ENCODE results near the gene PRKRA.
"Not testable (repeated sequence)": the region's sequence is repeated elsewhere in the genome, so short reads cannot be mapped to it uniquely, and the experiment has no call there.

PRKRA gene

DNA sequence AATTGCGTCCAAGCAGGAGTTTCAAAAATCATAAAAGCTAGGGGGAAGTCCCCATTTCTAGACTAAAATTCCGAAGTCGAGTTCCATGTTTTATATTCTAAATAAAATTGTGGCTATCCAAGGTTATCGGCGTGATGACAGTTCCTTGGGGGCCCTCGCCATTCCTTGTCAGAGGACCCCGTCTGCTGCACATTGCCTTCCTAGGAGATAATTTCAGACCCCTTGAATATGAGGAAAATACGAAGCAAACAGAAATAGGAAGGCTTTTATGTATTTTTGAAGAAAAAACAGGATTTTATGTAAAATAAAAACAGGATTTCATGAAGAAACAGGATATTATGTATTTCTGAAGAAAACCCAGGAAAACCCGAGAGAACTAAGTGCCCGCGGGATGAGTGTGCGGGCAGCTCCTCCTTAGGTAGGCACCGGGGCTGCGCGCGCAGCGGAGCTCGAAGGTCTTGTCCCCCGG, 28.8 kb upstream of the PRKRA start:
- Histone ChIP-seq H3K4me3 (ENCODE audit: low read depth in 1 of 2, low read length in 2 of 2) (peak overlapping the region; percentile 58 to 65), H3K27ac (ENCODE audit: low read depth, low read length) (peak overlapping the region; percentile 61), H3K36me3 (ENCODE audit: control insufficient read depth in 1 of 2, insufficient read depth in 2 of 2, low read length in 2 of 2) (no peaks in the 10 kb centered on the region), H3K4me1 (ENCODE audit: control insufficient read depth in 1 of 2, insufficient read depth in 2 of 2, low read length in 2 of 2) (peaks cover 38 to 39% of the 10 kb centered on the region in 2 donors), H3K9me3 (ENCODE audit: control insufficient read depth in 1 of 2, low read length in 2 of 2) (no peaks in the 10 kb centered on the region), H3K9ac (ENCODE audit: low read depth in 1 of 2, low read length in 2 of 2) (peak overlapping the region; percentile 59 to 67), H3K27me3 (ENCODE audit: control insufficient read depth in 1 of 2, insufficient read depth in 2 of 2, low read length in 2 of 2) (no peaks in the 10 kb centered on the region)

DNA sequence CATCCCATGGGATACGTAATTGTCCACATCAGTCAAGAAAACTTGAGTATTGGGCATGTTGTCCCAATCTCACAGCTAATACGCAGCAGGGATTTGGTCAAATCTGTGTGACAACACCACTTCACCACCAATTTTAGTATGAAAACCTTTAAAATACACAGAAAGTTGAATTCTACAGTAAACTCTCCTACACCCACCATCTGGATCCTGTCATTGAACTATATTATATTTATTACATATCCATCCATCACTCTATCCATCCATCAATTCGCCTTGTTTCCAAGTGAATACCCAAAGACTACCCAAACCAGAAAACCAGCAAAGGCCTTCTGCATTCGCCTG, 28.3 kb upstream of the PRKRA start:
- peaks cover 32 to 35% of the 10 kb centered on the region in 2 donors for H3K4me1 ChIP-seq (ENCODE audit: control insufficient read depth in 1 of 2, insufficient read depth in 2 of 2, low read length in 2 of 2)
- peak overlapping the region; percentile 92 to 94 for H3K9ac ChIP-seq (ENCODE audit: low read depth in 1 of 2, low read length in 2 of 2)
- no peak overlapping the region for H3K27ac ChIP-seq (ENCODE audit: low read depth, low read length)
- no peaks in the 10 kb centered on the region for H3K36me3 ChIP-seq (ENCODE audit: control insufficient read depth in 1 of 2, insufficient read depth in 2 of 2, low read length in 2 of 2)
- H3K9me3 ChIP-seq (ENCODE audit: control insufficient read depth in 1 of 2, low read length in 2 of 2) = no peaks in the 10 kb centered on the region
- H3K4me3 ChIP-seq (ENCODE audit: low read depth in 1 of 2, low read length in 2 of 2) = peak overlapping the region; percentile 84 to 89
- H3K27me3 ChIP-seq (ENCODE audit: control insufficient read depth in 1 of 2, insufficient read depth in 2 of 2, low read length in 2 of 2) = no peaks in the 10 kb centered on the region

GRCh38 chr2:178478439-178479274, 27.7 kb upstream of the PRKRA start, which contains the start of gene FKBP7:
TSS of gene FKBP7 (minus strand) at chr2:178478600. CDS start at chr2:178478499, 101 bp downstream.
- Histone ChIP-seq H3K4me3 (ENCODE audit: low read depth in 1 of 2, low read length in 2 of 2) (peak within 1 kb of the TSS; percentile 84 to 89), H3K9ac (ENCODE audit: low read depth in 1 of 2, low read length in 2 of 2) (peak within 1 kb of the TSS; percentile 92 to 94), H3K27me3 (ENCODE audit: control insufficient read depth in 1 of 2, insufficient read depth in 2 of 2, low read length in 2 of 2) (no peaks in the 10 kb centered on the region), H3K4me1 (ENCODE audit: control insufficient read depth in 1 of 2, insufficient read depth in 2 of 2, low read length in 2 of 2) (peaks cover 27 to 35% of the 10 kb centered on the region in 2 donors), H3K9me3 (ENCODE audit: control insufficient read depth in 1 of 2, low read length in 2 of 2) (no peaks in the 10 kb centered on the region), H3K36me3 (ENCODE audit: control insufficient read depth in 1 of 2, insufficient read depth in 2 of 2, low read length in 2 of 2) (no peaks in the 10 kb centered on the region), H3K27ac (ENCODE audit: low read depth, low read length) (peak within 1 kb of the TSS; percentile 94)

DNA sequence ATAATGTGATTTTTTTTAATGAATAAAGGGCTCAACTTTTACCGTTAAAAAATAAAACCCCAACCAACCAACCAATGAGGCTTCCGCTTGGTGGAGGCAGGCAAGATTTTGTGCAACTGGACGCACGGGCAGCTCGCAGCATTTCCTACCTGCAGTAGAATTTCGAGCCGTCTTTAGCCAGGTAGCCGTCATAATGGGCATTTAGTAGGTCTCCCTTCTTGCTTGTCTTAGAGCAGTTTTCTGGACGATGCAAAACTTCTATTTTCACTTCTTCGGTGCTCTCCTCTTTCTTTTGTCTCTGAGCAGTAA, 27.1 kb upstream of the PRKRA start:
- Histone ChIP-seq H3K4me3 (ENCODE audit: low read depth in 1 of 2, low read length in 2 of 2) (peak overlapping the region; percentile 84 to 89), H3K9ac (ENCODE audit: low read depth in 1 of 2, low read length in 2 of 2) (peak overlapping the region; percentile 92 to 94), H3K36me3 (ENCODE audit: control insufficient read depth in 1 of 2, insufficient read depth in 2 of 2, low read length in 2 of 2) (no peaks in the 10 kb centered on the region), H3K27ac (ENCODE audit: low read depth, low read length) (peak overlapping the region; percentile 94), H3K9me3 (ENCODE audit: control insufficient read depth in 1 of 2, low read length in 2 of 2) (no peaks in the 10 kb centered on the region), H3K4me1 (ENCODE audit: control insufficient read depth in 1 of 2, insufficient read depth in 2 of 2, low read length in 2 of 2) (peaks cover 25 to 35% of the 10 kb centered on the region in 2 donors), H3K27me3 (ENCODE audit: control insufficient read depth in 1 of 2, insufficient read depth in 2 of 2, low read length in 2 of 2) (no peaks in the 10 kb centered on the region)

DNA sequence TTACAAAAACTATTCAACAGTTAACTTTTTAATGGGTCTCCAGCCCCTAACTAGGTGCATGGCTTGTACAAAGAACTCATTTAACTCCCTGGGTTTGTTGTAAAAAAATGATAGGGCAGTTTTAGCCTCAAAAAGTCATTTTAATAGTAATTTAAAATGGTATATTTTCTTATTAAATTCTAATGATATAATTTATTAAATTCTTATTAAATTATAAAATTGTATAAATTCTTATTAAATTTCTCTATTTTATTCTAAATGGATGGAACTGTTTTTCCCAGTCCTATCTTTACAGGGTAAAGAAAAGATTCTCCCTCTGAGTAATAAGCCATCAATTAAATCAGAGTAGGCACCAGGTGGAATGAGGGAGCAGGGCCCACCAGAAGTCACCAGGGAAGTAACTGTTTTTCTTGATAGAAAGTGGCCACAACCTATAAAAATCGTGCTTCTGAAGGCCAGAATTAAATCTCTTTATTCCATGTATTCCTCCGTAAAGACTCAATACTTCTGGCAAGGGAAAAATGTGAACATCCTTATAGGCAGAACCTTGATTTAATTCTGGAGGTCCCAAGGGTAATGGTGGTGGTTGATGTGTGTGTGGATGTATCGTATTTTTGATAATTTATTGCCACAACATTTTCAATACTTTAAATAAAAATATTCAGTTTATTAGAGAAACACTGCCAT, 26.6 kb upstream of the PRKRA start:
- peak overlapping the region; percentile 92 to 94 for H3K9ac ChIP-seq (ENCODE audit: low read depth in 1 of 2, low read length in 2 of 2)
- H3K36me3 ChIP-seq (ENCODE audit: control insufficient read depth in 1 of 2, insufficient read depth in 2 of 2, low read length in 2 of 2) = no peaks in the 10 kb centered on the region
- no peaks in the 10 kb centered on the region for H3K9me3 ChIP-seq (ENCODE audit: control insufficient read depth in 1 of 2, low read length in 2 of 2)
- peak overlapping the region; percentile 84 to 89 for H3K4me3 ChIP-seq (ENCODE audit: low read depth in 1 of 2, low read length in 2 of 2)
- no peaks in the 10 kb centered on the region for H3K27me3 ChIP-seq (ENCODE audit: control insufficient read depth in 1 of 2, insufficient read depth in 2 of 2, low read length in 2 of 2)
- H3K4me1 ChIP-seq (ENCODE audit: control insufficient read depth in 1 of 2, insufficient read depth in 2 of 2, low read length in 2 of 2) = peaks cover 22 to 31% of the 10 kb centered on the region in 2 donors
- H3K27ac ChIP-seq (ENCODE audit: low read depth, low read length) = no peak overlapping the region

GRCh38 chr2:178476477-178476876, 25.5 kb upstream of the PRKRA start:
- H3K4me3 ChIP-seq (ENCODE audit: low read depth in 1 of 2, low read length in 2 of 2) = no peak overlapping the region
- H3K4me1 ChIP-seq (ENCODE audit: control insufficient read depth in 1 of 2, insufficient read depth in 2 of 2, low read length in 2 of 2) = peaks cover 11 to 21% of the 10 kb centered on the region in 2 donors
- no peak overlapping the region for H3K9ac ChIP-seq (ENCODE audit: low read depth in 1 of 2, low read length in 2 of 2)
- no peak overlapping the region for H3K27ac ChIP-seq (ENCODE audit: low read depth, low read length)
- H3K27me3 ChIP-seq (ENCODE audit: control insufficient read depth in 1 of 2, insufficient read depth in 2 of 2, low read length in 2 of 2) = no peaks in the 10 kb centered on the region
- no peaks in the 10 kb centered on the region for H3K9me3 ChIP-seq (ENCODE audit: control insufficient read depth in 1 of 2, low read length in 2 of 2)
- H3K36me3 ChIP-seq (ENCODE audit: control insufficient read depth in 1 of 2, insufficient read depth in 2 of 2, low read length in 2 of 2) = no peaks in the 10 kb centered on the region

GRCh38 chr2:178474560-178474959, 23.6 kb upstream of the PRKRA start:
- no peak overlapping the region for H3K4me3 ChIP-seq (ENCODE audit: low read depth in 1 of 2, low read length in 2 of 2)
- H3K9ac ChIP-seq (ENCODE audit: low read depth in 1 of 2, low read length in 2 of 2) = no peak overlapping the region
- no peaks in the 10 kb centered on the region for H3K36me3 ChIP-seq (ENCODE audit: control insufficient read depth in 1 of 2, insufficient read depth in 2 of 2, low read length in 2 of 2)
- H3K27me3 ChIP-seq (ENCODE audit: control insufficient read depth in 1 of 2, insufficient read depth in 2 of 2, low read length in 2 of 2) = no peaks in the 10 kb centered on the region
- H3K27ac ChIP-seq (ENCODE audit: low read depth, low read length) = no peak overlapping the region
- no peaks in the 10 kb centered on the region for H3K9me3 ChIP-seq (ENCODE audit: control insufficient read depth in 1 of 2, low read length in 2 of 2)
- H3K4me1 ChIP-seq (ENCODE audit: control insufficient read depth in 1 of 2, insufficient read depth in 2 of 2, low read length in 2 of 2) = peaks cover 5 to 11% of the 10 kb centered on the region in 2 donors

DNA sequence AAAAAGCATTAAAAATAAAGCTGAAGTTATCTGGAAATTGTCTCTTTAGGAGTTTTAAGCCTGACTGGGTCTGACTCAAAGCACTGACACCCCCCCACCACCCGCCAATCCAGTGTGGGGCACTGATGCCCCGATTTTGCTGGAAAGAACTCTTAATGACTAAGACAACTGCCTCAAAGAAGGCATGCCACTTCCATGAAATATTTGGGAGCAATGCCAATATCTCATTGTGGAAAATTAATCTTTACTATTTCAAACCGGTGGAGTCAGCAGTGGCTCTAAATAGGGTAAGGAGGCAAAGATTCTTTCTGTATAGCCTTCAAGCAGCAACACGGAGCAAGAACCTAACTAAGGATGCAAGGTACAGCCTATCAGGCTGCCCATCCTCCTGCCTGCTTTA, 23.0 kb upstream of the PRKRA start:
- Histone ChIP-seq H3K9me3 (ENCODE audit: control insufficient read depth in 1 of 2, low read length in 2 of 2) (no peaks in the 10 kb centered on the region), H3K4me1 (ENCODE audit: control insufficient read depth in 1 of 2, insufficient read depth in 2 of 2, low read length in 2 of 2) (peaks cover 3 to 6% of the 10 kb centered on the region in 2 donors), H3K4me3 (ENCODE audit: low read depth in 1 of 2, low read length in 2 of 2) (no peak overlapping the region), H3K36me3 (ENCODE audit: control insufficient read depth in 1 of 2, insufficient read depth in 2 of 2, low read length in 2 of 2) (no peaks in the 10 kb centered on the region), H3K9ac (ENCODE audit: low read depth in 1 of 2, low read length in 2 of 2) (no peak overlapping the region), H3K27ac (ENCODE audit: low read depth, low read length) (no peak overlapping the region), H3K27me3 (ENCODE audit: control insufficient read depth in 1 of 2, insufficient read depth in 2 of 2, low read length in 2 of 2) (no peaks in the 10 kb centered on the region)

- Histone ChIP-seq H3K4me3 (ENCODE audit: low read depth in 1 of 2, low read length in 2 of 2) (no peak overlapping the region), H3K9me3 (ENCODE audit: control insufficient read depth in 1 of 2, low read length in 2 of 2) (no peaks in the 10 kb centered on the region), H3K27me3 (ENCODE audit: control insufficient read depth in 1 of 2, insufficient read depth in 2 of 2, low read length in 2 of 2) (no peaks in the 10 kb centered on the region), H3K27ac (ENCODE audit: low read depth, low read length) (no peak overlapping the region), H3K9ac (ENCODE audit: low read depth in 1 of 2, low read length in 2 of 2) (no peak overlapping the region), H3K4me1 (ENCODE audit: control insufficient read depth in 1 of 2, insufficient read depth in 2 of 2, low read length in 2 of 2) (peaks cover 3 to 6% of the 10 kb centered on the region in 2 donors), H3K36me3 (ENCODE audit: control insufficient read depth in 1 of 2, insufficient read depth in 2 of 2, low read length in 2 of 2) (no peaks in the 10 kb centered on the region)
Observed at GRCh38 chr2:178473373-178473772, 22.4 kb upstream of the PRKRA start.

DNA sequence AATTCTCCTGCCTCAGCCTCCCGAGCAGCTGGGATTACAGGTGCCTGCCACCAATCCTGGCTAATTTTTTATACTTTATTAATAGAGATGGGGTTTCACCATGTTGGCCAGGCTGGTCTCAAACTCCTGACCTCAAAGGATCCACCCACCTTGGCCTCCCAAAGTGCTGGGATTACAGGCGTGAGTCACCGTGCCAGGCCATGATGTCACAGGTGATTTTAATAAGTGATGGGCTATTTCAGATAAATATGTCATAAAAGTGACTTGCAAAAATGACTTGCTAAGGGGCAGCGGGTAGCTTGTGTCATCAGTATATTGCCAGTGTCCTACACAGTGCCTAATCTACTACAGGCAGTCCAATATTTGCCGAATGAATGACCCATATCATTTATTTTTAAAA, 20.3 kb upstream of the PRKRA start:
- not testable (repeated sequence) for H3K9ac ChIP-seq (ENCODE audit: low read depth in 1 of 2, low read length in 2 of 2); H3K4me3 ChIP-seq (ENCODE audit: low read depth in 1 of 2, low read length in 2 of 2); H3K9me3 ChIP-seq (ENCODE audit: control insufficient read depth in 1 of 2, low read length in 2 of 2); H3K27ac ChIP-seq (ENCODE audit: low read depth, low read length); H3K27me3 ChIP-seq (ENCODE audit: control insufficient read depth in 1 of 2, insufficient read depth in 2 of 2, low read length in 2 of 2); H3K36me3 ChIP-seq (ENCODE audit: control insufficient read depth in 1 of 2, insufficient read depth in 2 of 2, low read length in 2 of 2); H3K4me1 ChIP-seq (ENCODE audit: control insufficient read depth in 1 of 2, insufficient read depth in 2 of 2, low read length in 2 of 2)
